Measurements from ENCODE around the gene EDIL3.

Gene EDIL3

DNA sequence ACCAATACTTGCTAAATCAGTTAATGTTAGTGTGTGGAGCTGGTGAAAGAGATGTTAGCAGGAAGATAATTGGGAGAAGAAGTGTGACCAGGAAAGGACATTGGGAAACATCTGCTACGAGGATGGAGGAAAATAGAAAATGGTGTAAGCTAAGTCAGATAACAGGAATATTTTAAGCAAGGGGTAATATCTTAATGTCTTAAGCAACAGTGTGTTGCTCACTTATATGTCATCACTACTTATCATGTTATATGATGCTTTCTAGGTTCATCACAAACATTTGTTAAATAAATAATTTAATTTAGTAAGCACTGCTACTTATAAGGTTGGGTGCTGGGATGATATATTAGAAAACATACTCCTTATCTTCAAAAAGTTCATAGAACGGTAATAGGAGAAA lies 326.1 kb downstream of the EDIL3 start:
- Histone ChIP-seq H3K14ac (ENCODE audit: low read length in 2 of 2) (no peak overlapping the region), H2BK120ac (ENCODE audit: low read depth, low read length) (no peak overlapping the region), H3K4me3 (ENCODE audit: insufficient read depth in 1 of 2, low read depth in 1 of 2, low read length in 2 of 2) (no peak overlapping the region), H3K18ac (ENCODE audit: low read depth in 1 of 2, low read length in 2 of 2) (no peak overlapping the region), H3K27me3 (ENCODE audit: control insufficient read depth in 1 of 2, insufficient read depth in 1 of 2, low read length in 2 of 2) (no peaks in the 10 kb centered on the region), H3K4me2 (ENCODE audit: low read length, poor library complexity, severe bottlenecking) (no peak overlapping the region), H3K23ac (ENCODE audit: low read length in 2 of 2) (no peak overlapping the region), H2BK5ac (ENCODE audit: low read depth, low read length, poor library complexity, severe bottlenecking) (no peak overlapping the region), H2AK5ac (ENCODE audit: low read length, severe bottlenecking) (no peak overlapping the region), H3K79me1 (replicated peaks; ENCODE audit: low read length, poor library complexity, severe bottlenecking) (peaks cover 2% of the 10 kb centered on the region), H3K9me3 (ENCODE audit: control insufficient read depth, low read length) (no peaks in the 10 kb centered on the region), H2BK15ac (ENCODE audit: low read depth, poor library complexity, severe bottlenecking) (no peak overlapping the region), H2BK12ac (ENCODE audit: low read length in 2 of 2) (no peak overlapping the region), H4K8ac (ENCODE audit: low read length) (no peak overlapping the region), H3K36me3 (ENCODE audit: control insufficient read depth in 1 of 2, insufficient read depth in 2 of 2, low read depth in 1 of 2, low read length in 2 of 2) (peaks cover 5 to 6% of the 10 kb centered on the region in 2 experiments), H3K4me1 (ENCODE audit: control insufficient read depth, insufficient read depth, low read depth, low read length) (no peaks in the 10 kb centered on the region), H2AFZ (ENCODE audit: low read depth, low read length) (no peak overlapping the region), H3K4ac (ENCODE audit: low read depth in 1 of 2, low read length in 2 of 2) (no peak overlapping the region), H4K91ac (ENCODE audit: low read length) (no peak overlapping the region), H3K9ac (ENCODE audit: low read length) (no peak overlapping the region), H3K27ac (ENCODE audit: low read length, poor library complexity, severe bottlenecking) (no peak overlapping the region)
- no peak for DNase-seq
- 33% methylated on average over 1 of the region's 2 CpGs for WGBS

DNA sequence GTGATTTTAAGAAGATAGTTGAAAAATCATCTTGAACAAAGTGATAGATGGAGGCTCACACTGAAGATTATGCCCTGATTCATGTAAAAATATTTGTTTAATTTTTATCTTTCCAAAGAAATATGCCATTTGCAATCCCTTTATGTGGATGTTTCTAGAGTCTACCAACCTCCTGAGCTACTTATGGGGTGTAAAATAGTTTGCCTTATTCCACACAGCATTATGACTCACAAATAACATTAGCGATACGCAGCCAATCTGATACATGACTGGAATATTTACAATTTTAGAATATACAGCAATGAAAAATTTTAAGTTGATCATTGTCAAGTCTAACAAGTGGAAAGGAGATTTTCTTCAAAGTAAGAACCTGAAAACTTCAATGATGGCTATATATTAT lies 327.5 kb downstream of the EDIL3 start:
- H2BK5ac ChIP-seq (ENCODE audit: low read depth, low read length, poor library complexity, severe bottlenecking): no peak overlapping the region
- no peak overlapping the region for H3K18ac ChIP-seq (ENCODE audit: low read depth in 1 of 2, low read length in 2 of 2)
- H4K91ac ChIP-seq (ENCODE audit: low read length): no peak overlapping the region
- no peak overlapping the region for H2AFZ ChIP-seq (ENCODE audit: low read depth, low read length)
- H3K4ac ChIP-seq (ENCODE audit: low read depth in 1 of 2, low read length in 2 of 2): no peak overlapping the region
- no peak overlapping the region for H3K27ac ChIP-seq (ENCODE audit: low read length, poor library complexity, severe bottlenecking)
- H3K9me3 ChIP-seq (ENCODE audit: control insufficient read depth, low read length): no peaks in the 10 kb centered on the region
- H2AK5ac ChIP-seq (ENCODE audit: low read length, severe bottlenecking): no peak overlapping the region
- peaks cover 2% of the 10 kb centered on the region for H3K79me1 ChIP-seq (replicated peaks; ENCODE audit: low read length, poor library complexity, severe bottlenecking)
- H3K9ac ChIP-seq (ENCODE audit: low read length): no peak overlapping the region
- no peaks in the 10 kb centered on the region for H3K4me1 ChIP-seq (ENCODE audit: control insufficient read depth, insufficient read depth, low read depth, low read length)
- H2BK120ac ChIP-seq (ENCODE audit: low read depth, low read length): no peak overlapping the region
- H3K36me3 ChIP-seq (ENCODE audit: control insufficient read depth in 1 of 2, insufficient read depth in 2 of 2, low read depth in 1 of 2, low read length in 2 of 2): peaks cover 5 to 6% of the 10 kb centered on the region in 2 experiments
- WGBS: no CpG with 5 or more reads among the region's 2 CpGs
- no peak for DNase-seq
- no peak overlapping the region for H4K8ac ChIP-seq (ENCODE audit: low read length)
- H2BK12ac ChIP-seq (ENCODE audit: low read length in 2 of 2): no peak overlapping the region
- no peak overlapping the region for H3K4me2 ChIP-seq (ENCODE audit: low read length, poor library complexity, severe bottlenecking)
- no peak overlapping the region for H2BK15ac ChIP-seq (ENCODE audit: low read depth, poor library complexity, severe bottlenecking)
- no peaks in the 10 kb centered on the region for H3K27me3 ChIP-seq (ENCODE audit: control insufficient read depth in 1 of 2, insufficient read depth in 1 of 2, low read length in 2 of 2)
- no peak overlapping the region for H3K14ac ChIP-seq (ENCODE audit: low read length in 2 of 2)
- H3K23ac ChIP-seq (ENCODE audit: low read length in 2 of 2): no peak overlapping the region
- H3K4me3 ChIP-seq (ENCODE audit: insufficient read depth in 1 of 2, low read depth in 1 of 2, low read length in 2 of 2): no peak overlapping the region

DNA sequence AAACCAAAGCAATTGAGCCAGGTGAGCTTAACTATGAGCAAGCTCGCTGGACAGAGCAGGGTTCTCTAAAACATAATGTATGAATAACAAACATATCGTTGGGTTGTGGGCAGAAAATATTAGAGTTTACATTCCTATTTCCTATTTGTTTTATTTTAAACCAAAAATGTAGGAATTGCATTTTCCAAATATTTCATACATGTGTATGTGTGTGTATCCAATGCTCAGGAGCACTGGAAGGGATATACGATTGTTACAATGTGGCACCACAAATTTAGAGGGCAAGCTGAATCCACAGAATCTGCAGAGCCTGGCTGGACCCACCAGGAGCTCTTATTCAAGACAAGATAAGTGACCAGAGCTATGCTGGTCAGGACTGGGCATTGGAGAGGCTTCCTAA lies 338.7 kb downstream of the EDIL3 start:
- Histone ChIP-seq H3K9ac (ENCODE audit: low read length) (no peak overlapping the region), H3K79me1 (replicated peaks; ENCODE audit: low read length, poor library complexity, severe bottlenecking) (peaks cover 7% of the 10 kb centered on the region), H4K91ac (ENCODE audit: low read length) (no peak overlapping the region), H3K4me1 (ENCODE audit: control insufficient read depth, insufficient read depth, low read depth, low read length) (no peaks in the 10 kb centered on the region), H3K9me3 (ENCODE audit: control insufficient read depth, low read length) (no peaks in the 10 kb centered on the region), H3K4me2 (ENCODE audit: low read length, poor library complexity, severe bottlenecking) (no peak overlapping the region), H3K36me3 (ENCODE audit: control insufficient read depth in 1 of 2, insufficient read depth in 2 of 2, low read depth in 1 of 2, low read length in 2 of 2) (peaks cover 0 to 6% of the 10 kb centered on the region in 2 experiments), H3K23ac (ENCODE audit: low read length in 2 of 2) (no peak overlapping the region), H2AFZ (ENCODE audit: low read depth, low read length) (no peak overlapping the region), H2BK15ac (ENCODE audit: low read depth, poor library complexity, severe bottlenecking) (no peak overlapping the region), H3K4ac (ENCODE audit: low read depth in 1 of 2, low read length in 2 of 2) (no peak overlapping the region), H2BK12ac (ENCODE audit: low read length in 2 of 2) (no peak overlapping the region), H3K4me3 (ENCODE audit: insufficient read depth in 1 of 2, low read depth in 1 of 2, low read length in 2 of 2) (no peak overlapping the region), H2AK5ac (ENCODE audit: low read length, severe bottlenecking) (no peak overlapping the region), H4K8ac (ENCODE audit: low read length) (no peak overlapping the region), H3K14ac (ENCODE audit: low read length in 2 of 2) (no peak overlapping the region), H2BK120ac (ENCODE audit: low read depth, low read length) (no peak overlapping the region), H2BK5ac (ENCODE audit: low read depth, low read length, poor library complexity, severe bottlenecking) (no peak overlapping the region), H3K18ac (ENCODE audit: low read depth in 1 of 2, low read length in 2 of 2) (no peak overlapping the region), H3K27me3 (ENCODE audit: control insufficient read depth in 1 of 2, insufficient read depth in 1 of 2, low read length in 2 of 2) (no peaks in the 10 kb centered on the region), H3K27ac (ENCODE audit: low read length, poor library complexity, severe bottlenecking) (no peak overlapping the region)
- 87% methylated on average over 2 of the region's 3 CpGs for WGBS
- no peak for DNase-seq

DNA sequence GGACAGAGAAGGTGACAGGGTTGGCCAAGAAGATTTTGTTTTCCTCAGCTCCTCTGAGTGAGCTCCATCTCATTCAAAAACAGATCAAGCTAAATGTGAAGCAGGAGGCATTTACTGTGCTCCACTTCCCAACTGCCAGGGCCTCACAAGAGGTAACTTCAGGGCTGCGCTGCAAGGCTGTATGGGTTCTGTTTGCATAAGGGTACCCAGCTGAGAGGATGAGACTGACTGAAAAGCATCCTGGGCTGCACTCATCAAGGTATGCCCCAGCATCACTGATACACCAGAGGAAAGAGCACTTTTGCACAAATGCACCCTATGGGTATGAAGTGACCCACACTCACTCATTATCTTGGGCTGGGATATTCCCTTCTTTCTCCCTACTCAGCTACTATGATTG lies 347.8 kb downstream of the EDIL3 start:
- DNase-seq: no peak
- no peak overlapping the region for H2BK12ac ChIP-seq (ENCODE audit: low read length in 2 of 2)
- no peak overlapping the region for H4K91ac ChIP-seq (ENCODE audit: low read length)
- no peaks in the 10 kb centered on the region for H3K27me3 ChIP-seq (ENCODE audit: control insufficient read depth in 1 of 2, insufficient read depth in 1 of 2, low read length in 2 of 2)
- 100% methylated on average over 1 of the region's 1 CpG for WGBS
- no peak overlapping the region for H2AFZ ChIP-seq (ENCODE audit: low read depth, low read length)
- H3K4me3 ChIP-seq (ENCODE audit: insufficient read depth in 1 of 2, low read depth in 1 of 2, low read length in 2 of 2): no peak overlapping the region
- no peak overlapping the region for H3K18ac ChIP-seq (ENCODE audit: low read depth in 1 of 2, low read length in 2 of 2)
- H3K23ac ChIP-seq (ENCODE audit: low read length in 2 of 2): no peak overlapping the region
- H3K4ac ChIP-seq (ENCODE audit: low read depth in 1 of 2, low read length in 2 of 2): no peak overlapping the region
- no peak overlapping the region for H2BK120ac ChIP-seq (ENCODE audit: low read depth, low read length)
- H3K14ac ChIP-seq (ENCODE audit: low read length in 2 of 2): no peak overlapping the region
- H3K9ac ChIP-seq (ENCODE audit: low read length): no peak overlapping the region
- H3K79me1 ChIP-seq (replicated peaks; ENCODE audit: low read length, poor library complexity, severe bottlenecking): peaks cover 15% of the 10 kb centered on the region
- H4K8ac ChIP-seq (ENCODE audit: low read length): no peak overlapping the region
- no peak overlapping the region for H2BK5ac ChIP-seq (ENCODE audit: low read depth, low read length, poor library complexity, severe bottlenecking)
- no peaks in the 10 kb centered on the region for H3K4me1 ChIP-seq (ENCODE audit: control insufficient read depth, insufficient read depth, low read depth, low read length)
- H2BK15ac ChIP-seq (ENCODE audit: low read depth, poor library complexity, severe bottlenecking): no peak overlapping the region
- H2AK5ac ChIP-seq (ENCODE audit: low read length, severe bottlenecking): no peak overlapping the region
- H3K4me2 ChIP-seq (ENCODE audit: low read length, poor library complexity, severe bottlenecking): no peak overlapping the region
- no peaks in the 10 kb centered on the region for H3K9me3 ChIP-seq (ENCODE audit: control insufficient read depth, low read length)
- peaks cover 0 to 7% of the 10 kb centered on the region in 2 experiments for H3K36me3 ChIP-seq (ENCODE audit: control insufficient read depth in 1 of 2, insufficient read depth in 2 of 2, low read depth in 1 of 2, low read length in 2 of 2)
- H3K27ac ChIP-seq (ENCODE audit: low read length, poor library complexity, severe bottlenecking): no peak overlapping the region
